ENCODE results near the gene TIMP3. TPM values are rescaled to one million over a fixed set of nuclear protein-coding genes. Genes with fewer than 3 reads are reported as not detected.

The TIMP3 gene
- total and polyA plus RNA-seq, 5 donors, result 412 to 893 (median 524) TPM

DNA sequence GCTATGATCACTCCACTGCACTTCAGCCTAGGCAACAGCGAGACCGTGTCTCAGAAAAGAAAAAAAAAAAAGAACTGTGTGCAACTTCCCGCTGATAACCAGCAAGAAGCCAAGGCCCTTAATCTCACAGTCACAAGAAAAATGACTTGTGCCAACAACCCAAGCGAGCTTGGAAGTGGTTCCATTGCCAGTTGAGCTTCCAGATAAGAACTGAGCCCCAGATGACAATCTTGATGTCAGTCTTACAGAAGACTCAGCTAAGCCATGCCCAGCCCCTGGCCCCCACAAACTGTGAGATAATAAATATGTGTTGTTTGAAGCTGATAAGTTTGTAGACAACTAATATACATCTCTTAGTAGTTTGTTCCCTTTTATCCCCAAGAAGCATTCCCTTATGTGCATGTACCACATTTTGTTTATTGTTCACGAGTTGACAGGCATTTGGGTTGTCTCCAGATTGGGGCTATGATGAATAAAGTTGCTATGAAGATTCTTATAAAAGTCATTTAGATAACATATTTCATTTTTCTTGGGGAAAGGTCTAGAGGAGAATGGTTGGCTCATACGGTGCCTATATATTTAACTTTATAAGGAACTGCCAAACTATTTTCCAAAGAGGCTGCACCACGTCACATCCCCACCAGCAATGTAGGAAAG, 85.9 kb downstream of the TIMP3 start:
- H3K27ac ChIP-seq (ENCODE audit: low read length), result peak overlapping the region; percentile 76
- no peak overlapping the region for H3K4me3 ChIP-seq (ENCODE audit: low read length)
- WGBS, result 36% methylated on average over 7 of the region's 7 CpGs
- no peak for DNase-seq
- H3K4me1 ChIP-seq (ENCODE audit: control insufficient read depth, insufficient read depth, low read length), result no peaks in the 10 kb centered on the region
- ATAC-seq, result peak in 1 of 2 donors; percentile 55
- no peaks in the 10 kb centered on the region for H3K27me3 ChIP-seq (ENCODE audit: control insufficient read depth, insufficient read depth)
- no peaks in the 10 kb centered on the region for H3K9me3 ChIP-seq (ENCODE audit: control insufficient read depth, low read length)
- intact Hi-C loops (cut with DNase I), result no loop called here

DNA sequence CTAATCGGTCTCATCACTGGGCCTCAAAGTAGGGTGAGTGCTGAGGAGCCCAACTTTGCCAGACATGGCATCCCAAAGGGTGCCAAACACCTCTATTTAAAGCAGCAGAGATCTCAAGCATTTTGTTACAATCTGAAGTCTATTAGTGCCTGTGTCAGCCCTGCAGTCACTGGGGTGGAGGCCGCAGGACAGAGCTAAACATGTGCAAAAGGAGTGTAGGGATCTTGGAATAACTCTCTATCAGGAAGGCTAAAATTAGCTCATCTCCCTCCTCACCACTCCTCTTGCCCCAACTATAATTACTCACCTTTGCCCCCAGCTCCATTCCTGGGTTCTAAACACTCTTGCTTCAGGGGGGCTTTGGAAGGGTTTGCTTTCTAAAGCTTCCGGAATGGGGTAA, 87.5 kb downstream of the TIMP3 start:
- Histone ChIP-seq H3K4me3 (ENCODE audit: low read length) (no peak overlapping the region), H3K4me1 (ENCODE audit: control insufficient read depth, insufficient read depth, low read length) (no peaks in the 10 kb centered on the region), H3K27ac (ENCODE audit: low read length) (peak overlapping the region; percentile 38), H3K27me3 (ENCODE audit: control insufficient read depth, insufficient read depth) (no peaks in the 10 kb centered on the region), H3K9me3 (ENCODE audit: control insufficient read depth, low read length) (no peaks in the 10 kb centered on the region)
- WGBS, result 61% methylated on average over 3 of the region's 3 CpGs
- DNase-seq, result peak in 1 of 3 donors; percentile 62
- intact Hi-C loops (cut with DNase I), result no loop called here
- peak; percentile 70 to 78 for ATAC-seq

DNA sequence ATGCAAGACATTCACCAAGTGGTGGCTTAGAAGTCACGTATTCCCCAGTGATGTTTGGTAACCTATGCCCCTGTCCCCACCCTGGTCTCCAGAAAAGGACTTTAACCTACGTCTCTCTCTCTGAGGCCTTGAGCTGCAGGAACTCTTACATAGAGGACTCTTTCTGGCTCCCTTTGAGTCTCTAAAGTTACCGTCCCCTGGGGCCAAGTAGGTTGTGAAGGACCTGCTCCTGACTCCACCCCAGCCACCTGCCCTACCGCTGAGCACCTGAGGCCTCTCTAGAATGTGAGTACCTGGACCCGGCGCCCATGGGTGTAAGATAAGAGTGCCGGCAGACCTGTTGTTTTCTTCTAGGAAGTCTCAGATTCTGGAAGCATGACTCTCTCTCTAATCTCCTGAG, 95.4 kb downstream of the TIMP3 start:
- WGBS, result 95% methylated on average over 7 of the region's 7 CpGs
- no peaks in the 10 kb centered on the region for H3K27me3 ChIP-seq (ENCODE audit: control insufficient read depth, insufficient read depth)
- ATAC-seq (no peak), DNase-seq (no peak)
- H3K4me1 ChIP-seq (ENCODE audit: control insufficient read depth, insufficient read depth, low read length), result no peaks in the 10 kb centered on the region
- intact Hi-C loops (cut with DNase I), result no loop called here
- H3K27ac ChIP-seq (ENCODE audit: low read length), result no peak overlapping the region
- H3K9me3 ChIP-seq (ENCODE audit: control insufficient read depth, low read length), result no peaks in the 10 kb centered on the region
- H3K4me3 ChIP-seq (ENCODE audit: low read length), result no peak overlapping the region

DNA sequence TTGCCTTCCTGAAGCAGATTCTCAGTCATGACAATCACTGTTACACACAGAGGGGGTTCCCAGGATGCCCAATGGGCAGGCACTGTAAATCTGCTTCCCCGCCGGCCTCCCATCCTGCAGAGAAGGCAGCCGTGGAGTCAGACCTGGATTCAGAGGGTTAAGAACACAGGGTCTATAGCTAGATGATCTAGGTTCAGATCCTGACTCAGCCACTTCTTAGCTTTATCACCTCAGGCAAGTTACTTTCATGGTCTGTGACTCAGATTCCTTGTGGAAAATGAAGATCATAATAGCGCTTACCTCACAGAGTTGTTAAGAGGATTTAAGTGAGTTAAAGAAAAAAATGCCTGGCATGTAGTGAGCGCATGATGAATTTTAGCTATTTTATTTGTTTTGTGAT, 95.9 kb downstream of the TIMP3 start:
- DNase-seq, result no peak
- H3K4me3 ChIP-seq (ENCODE audit: low read length), result no peak overlapping the region
- no peaks in the 10 kb centered on the region for H3K4me1 ChIP-seq (ENCODE audit: control insufficient read depth, insufficient read depth, low read length)
- H3K27ac ChIP-seq (ENCODE audit: low read length), result no peak overlapping the region
- no peaks in the 10 kb centered on the region for H3K27me3 ChIP-seq (ENCODE audit: control insufficient read depth, insufficient read depth)
- H3K9me3 ChIP-seq (ENCODE audit: control insufficient read depth, low read length), result no peaks in the 10 kb centered on the region
- ATAC-seq, result no peak
- 96% methylated on average over 5 of the region's 5 CpGs for WGBS
- intact Hi-C loops (cut with DNase I), result no loop called here

DNA sequence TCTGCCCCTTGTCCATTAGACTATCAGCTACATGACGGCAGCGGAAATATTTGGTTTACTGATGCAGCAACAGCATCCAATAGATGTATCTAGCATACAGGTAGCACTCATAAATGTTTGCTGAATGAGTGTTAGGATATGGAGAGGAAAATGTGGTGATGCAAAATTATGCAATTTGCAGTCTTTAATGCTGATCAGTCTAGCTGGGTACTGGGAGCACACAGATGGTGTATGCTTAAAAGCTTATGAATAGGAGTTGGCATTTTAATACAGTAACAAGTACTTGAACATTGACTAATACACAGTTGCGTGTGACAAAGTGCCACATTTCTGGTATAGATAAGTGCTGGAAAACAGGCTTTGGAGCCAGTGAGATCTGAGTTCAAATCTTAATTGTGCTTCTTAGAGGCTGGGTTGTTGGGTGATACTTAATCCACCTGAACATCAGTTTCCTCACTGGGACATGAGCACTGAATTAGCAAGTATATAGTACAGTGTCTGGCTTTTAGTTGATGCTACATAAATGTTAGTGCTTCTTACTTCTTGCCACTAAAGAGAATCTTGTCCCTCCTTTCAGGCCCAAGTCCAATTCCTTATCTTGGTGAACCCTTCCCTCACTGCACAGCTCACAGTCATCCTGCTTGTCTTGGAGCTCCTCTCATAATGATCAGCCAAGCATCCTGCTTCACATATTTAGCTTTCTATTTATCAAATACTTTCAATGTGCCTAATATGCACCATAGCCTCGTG, 99.6 kb downstream of the TIMP3 start:
- Histone ChIP-seq H3K4me3 (ENCODE audit: low read length) (no peak overlapping the region), H3K27me3 (ENCODE audit: control insufficient read depth, insufficient read depth) (no peaks in the 10 kb centered on the region), H3K27ac (ENCODE audit: low read length) (no peak overlapping the region), H3K9me3 (ENCODE audit: control insufficient read depth, low read length) (no peaks in the 10 kb centered on the region), H3K4me1 (ENCODE audit: control insufficient read depth, insufficient read depth, low read length) (no peaks in the 10 kb centered on the region)
- intact Hi-C loops (cut with DNase I), result no loop called here
- no peak for ATAC-seq
- WGBS, result 72% methylated on average over 4 of the region's 4 CpGs
- no peak for DNase-seq

DNA sequence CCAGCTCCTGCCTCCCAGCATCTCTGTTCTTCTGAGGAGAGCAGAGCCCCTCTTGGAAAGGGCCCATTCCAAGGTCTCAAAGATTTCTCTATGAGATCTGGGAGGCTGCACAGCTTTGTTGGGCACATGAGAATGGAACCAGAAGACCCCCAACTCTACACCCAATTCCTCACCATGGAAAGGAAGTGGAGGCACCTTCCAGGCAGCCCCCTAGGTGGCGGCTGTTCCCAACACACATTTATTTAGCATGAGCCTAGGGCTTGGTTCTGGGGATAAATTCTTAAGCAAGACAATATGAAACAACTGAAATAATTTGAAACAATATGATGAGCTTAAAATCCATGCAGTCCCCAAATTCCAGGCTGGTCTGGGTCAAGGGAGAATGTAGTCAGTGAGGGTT, 100.4 kb downstream of the TIMP3 start:
- no peak overlapping the region for H3K4me3 ChIP-seq (ENCODE audit: low read length)
- WGBS, result 100% methylated on average over 1 of the region's 1 CpG
- no peaks in the 10 kb centered on the region for H3K27me3 ChIP-seq (ENCODE audit: control insufficient read depth, insufficient read depth)
- no peaks in the 10 kb centered on the region for H3K4me1 ChIP-seq (ENCODE audit: control insufficient read depth, insufficient read depth, low read length)
- intact Hi-C loops (cut with DNase I), result no loop called here
- no peak for DNase-seq
- H3K27ac ChIP-seq (ENCODE audit: low read length), result no peak overlapping the region
- no peaks in the 10 kb centered on the region for H3K9me3 ChIP-seq (ENCODE audit: control insufficient read depth, low read length)
- ATAC-seq, result no peak

DNA sequence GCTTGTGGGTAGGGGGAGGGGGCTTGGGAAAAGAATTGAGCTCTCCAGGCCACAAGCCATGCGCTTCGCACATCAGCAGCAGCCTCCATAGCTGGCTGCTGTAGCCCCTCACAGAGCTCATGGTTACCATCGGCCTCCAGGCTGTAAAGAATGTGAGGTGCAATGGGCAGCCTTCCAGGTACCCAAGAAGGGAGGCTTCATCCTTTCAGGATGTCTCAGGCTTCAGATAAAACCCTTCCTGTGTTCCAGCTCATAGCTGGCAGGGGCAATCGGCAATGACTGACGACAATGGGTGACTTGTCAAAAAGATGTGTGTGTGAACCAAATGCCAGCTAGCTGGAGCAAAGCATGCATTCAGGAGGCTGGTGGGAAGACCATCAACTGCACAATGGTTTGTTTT, 102.0 kb downstream of the TIMP3 start:
- intact Hi-C loops (cut with DNase I), result no loop called here
- WGBS, result 76% methylated on average over 5 of the region's 5 CpGs
- Histone ChIP-seq H3K4me1 (ENCODE audit: control insufficient read depth, insufficient read depth, low read length) (no peaks in the 10 kb centered on the region), H3K4me3 (ENCODE audit: low read length) (no peak overlapping the region), H3K27ac (ENCODE audit: low read length) (no peak overlapping the region), H3K27me3 (ENCODE audit: control insufficient read depth, insufficient read depth) (no peaks in the 10 kb centered on the region), H3K9me3 (ENCODE audit: control insufficient read depth, low read length) (no peaks in the 10 kb centered on the region)
- ATAC-seq (no peak), DNase-seq (no peak)

DNA sequence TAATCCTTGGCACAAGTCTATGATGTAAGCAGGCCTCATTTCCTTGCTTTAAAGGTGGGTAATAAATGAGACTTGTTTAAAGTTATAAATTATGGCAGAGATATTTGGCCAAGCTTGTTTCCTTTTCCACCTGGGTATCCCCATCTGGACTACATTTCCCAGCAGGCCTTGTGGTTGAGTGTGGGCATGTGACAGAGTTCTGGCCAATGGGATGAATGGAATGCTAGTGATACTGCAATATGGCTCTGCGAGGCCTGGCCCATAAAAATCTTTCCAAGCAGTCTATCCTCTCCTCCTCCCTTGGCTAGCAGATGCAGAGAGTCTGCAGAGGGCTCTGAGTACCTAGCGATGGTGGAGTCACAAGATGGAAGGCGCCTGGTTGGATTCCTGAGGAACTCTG, 102.5 kb downstream of the TIMP3 start:
- intact Hi-C loops (cut with DNase I), result no loop called here
- Histone ChIP-seq H3K27ac (ENCODE audit: low read length) (no peak overlapping the region), H3K4me1 (ENCODE audit: control insufficient read depth, insufficient read depth, low read length) (no peaks in the 10 kb centered on the region), H3K27me3 (ENCODE audit: control insufficient read depth, insufficient read depth) (no peaks in the 10 kb centered on the region), H3K9me3 (ENCODE audit: control insufficient read depth, low read length) (no peaks in the 10 kb centered on the region), H3K4me3 (ENCODE audit: low read length) (no peak overlapping the region)
- no peak for DNase-seq
- ATAC-seq, result peak; percentile 73 to 85
- WGBS, result 84% methylated on average over 3 of the region's 3 CpGs

DNA sequence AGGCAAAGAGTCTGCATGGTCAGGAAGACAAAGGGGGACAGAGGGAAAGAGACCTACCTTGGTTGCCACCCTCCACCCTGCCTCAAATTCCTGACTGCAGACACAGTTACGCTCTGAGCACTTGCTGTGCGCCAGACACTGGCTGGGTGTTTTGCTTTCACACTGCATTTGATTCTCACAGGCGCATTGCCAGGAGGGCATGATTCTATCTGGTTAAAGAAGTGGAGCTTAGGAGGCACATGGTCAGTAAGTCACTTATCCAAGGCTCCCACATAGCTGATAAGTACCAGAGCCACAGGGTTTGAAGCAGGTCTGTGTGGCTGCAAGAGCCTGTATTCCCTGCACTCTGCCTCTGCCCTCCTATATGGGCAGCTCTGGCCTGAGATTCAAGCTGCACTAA, 103.9 kb downstream of the TIMP3 start:
- Histone ChIP-seq H3K4me3 (ENCODE audit: low read length) (no peak overlapping the region), H3K27me3 (ENCODE audit: control insufficient read depth, insufficient read depth) (no peaks in the 10 kb centered on the region), H3K27ac (ENCODE audit: low read length) (peak overlapping the region; percentile 3), H3K9me3 (ENCODE audit: control insufficient read depth, low read length) (no peaks in the 10 kb centered on the region), H3K4me1 (ENCODE audit: control insufficient read depth, insufficient read depth, low read length) (peaks cover 2% of the 10 kb centered on the region)
- 76% methylated on average over 3 of the region's 3 CpGs for WGBS
- ATAC-seq (peak; percentile 53 to 61), DNase-seq (no peak)
- intact Hi-C loops (cut with DNase I), result no loop called here

DNA sequence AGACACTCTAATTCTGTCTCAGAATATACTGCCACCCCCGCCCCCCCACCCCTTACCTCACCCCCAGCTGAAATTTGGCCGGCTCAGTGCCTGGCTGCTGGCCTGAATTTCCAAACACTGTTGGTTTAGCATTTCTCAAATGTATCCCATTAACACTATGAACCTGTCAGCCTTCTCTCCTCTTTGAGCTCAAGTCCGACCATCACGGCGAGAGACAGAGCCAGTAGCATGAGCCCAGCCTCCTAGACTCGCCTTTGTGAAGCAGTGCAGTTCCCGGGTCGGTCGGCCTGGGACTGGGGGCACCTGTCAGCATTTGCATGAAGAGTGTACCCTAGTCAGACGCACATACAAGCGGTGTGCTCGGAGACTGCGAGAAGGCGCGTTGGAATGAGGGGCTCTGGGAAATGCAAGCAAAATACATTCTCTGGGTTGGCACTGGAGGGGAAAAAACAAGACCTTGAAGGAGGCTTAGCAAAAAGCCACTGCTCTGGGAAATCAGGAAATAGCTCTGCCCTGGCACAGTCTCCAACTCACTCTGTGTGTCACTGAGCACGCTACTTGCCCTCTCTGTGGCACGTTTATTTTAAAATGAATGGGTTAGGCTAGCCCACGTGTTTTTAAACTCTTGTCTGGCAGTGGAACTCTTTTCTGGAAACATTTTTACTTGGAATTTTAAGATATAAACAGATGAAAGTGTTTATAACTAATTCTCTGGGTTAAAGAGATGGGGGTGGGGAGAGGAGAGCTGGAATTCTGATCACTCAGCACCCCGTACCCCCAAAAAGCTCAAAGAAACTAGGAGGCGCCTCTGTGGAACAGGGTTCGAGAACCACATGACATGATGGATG, 108.3 kb downstream of the TIMP3 start:
- intact Hi-C loops (cut with DNase I), result no loop called here
- Histone ChIP-seq H3K27ac (ENCODE audit: low read length) (no peak overlapping the region), H3K4me1 (ENCODE audit: control insufficient read depth, insufficient read depth, low read length) (peaks cover 2% of the 10 kb centered on the region), H3K4me3 (ENCODE audit: low read length) (no peak overlapping the region), H3K9me3 (ENCODE audit: control insufficient read depth, low read length) (no peaks in the 10 kb centered on the region), H3K27me3 (ENCODE audit: control insufficient read depth, insufficient read depth) (no peaks in the 10 kb centered on the region)
- DNase-seq (peak in 2 of 3 donors; percentile 29 to 69), ATAC-seq (peak; percentile 24 to 48)
- 63% methylated on average over 21 of the region's 21 CpGs for WGBS

DNA sequence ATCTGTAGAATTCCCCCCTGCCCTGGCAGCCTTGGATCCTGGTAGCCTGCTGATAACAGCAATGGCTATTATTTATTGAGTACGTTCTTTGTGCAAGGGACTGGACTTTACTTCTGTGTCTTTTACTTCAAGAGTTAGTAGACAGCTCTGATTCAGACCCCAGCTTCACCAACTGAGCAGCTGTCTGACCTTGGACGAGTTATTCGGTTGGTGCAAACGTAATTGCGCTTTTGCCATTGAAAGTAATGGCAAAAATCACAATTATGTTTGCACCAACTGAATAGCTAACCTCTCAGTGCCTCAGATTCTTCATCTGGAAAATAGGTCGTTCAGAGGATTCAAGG, 108.9 kb downstream of the TIMP3 start:
- 86% methylated on average over 6 of the region's 6 CpGs for WGBS
- Histone ChIP-seq H3K9me3 (ENCODE audit: control insufficient read depth, low read length) (no peaks in the 10 kb centered on the region), H3K4me1 (ENCODE audit: control insufficient read depth, insufficient read depth, low read length) (peaks cover 2% of the 10 kb centered on the region), H3K27ac (ENCODE audit: low read length) (no peak overlapping the region), H3K27me3 (ENCODE audit: control insufficient read depth, insufficient read depth) (no peaks in the 10 kb centered on the region), H3K4me3 (ENCODE audit: low read length) (no peak overlapping the region)
- intact Hi-C loops (cut with DNase I), result no loop called here
- ATAC-seq (no peak), DNase-seq (no peak)

All from right cardiac atrium (tissue), 5 donors.